Neural progenitor cell (in vitro differentiated cells): ENCODE data around the gene RGS6.

Experiments used
- CTCF ChIP-seq: fragments of 200-600 bp; sonication (generic); IDR thresholded peaks from 2 replicates; pipeline ENCODE4 v1.5.1; 2017; ENCODE audit warnings: antibody characterized with exemption, mild to moderate bottlenecking
- EZH2 ChIP-seq: fragments of 200-600 bp; sonication (generic); IDR thresholded peaks from 2 replicates; pipeline ENCODE4 v1.6.1; 2017; ENCODE audit warnings: antibody characterized with exemption, mild to moderate bottlenecking, moderate library complexity
- EZH2phosphoT487 ChIP-seq: fragments of 200-600 bp; sonication (generic); IDR thresholded peaks from 2 replicates; pipeline ENCODE4 v1.6.1; 2017; ENCODE audit warnings: antibody characterized with exemption

GRCh38 chr14:72023128-72024042 is 91.2 kb downstream of the RGS6 start:
- no peak for TF ChIP-seq EZH2phosphoT487
- no peak for TF ChIP-seq CTCF
- no peak for TF ChIP-seq EZH2
